ENCODE measurements around the gene OPTN.
A peak's percentile ranks its signal among the peaks of the same experiment; 100 is the strongest.
"Not testable (repeated sequence)": the region's sequence is repeated elsewhere in the genome, so short reads cannot be mapped to it uniquely, and the experiment has no call there.

The OPTN gene

GRCh38 chr10:13120786-13121499 lies 21.0 kb downstream of the OPTN start:
- no peak for DNase-seq (ENCODE audit: low spot score)

GRCh38 chr10:13121500-13121854 lies 21.5 kb downstream of the OPTN start:
- no peak for DNase-seq (ENCODE audit: low spot score)

GRCh38 chr10:13136651-13137050 lies 36.7 kb downstream of the OPTN start:
- no peak for DNase-seq (ENCODE audit: low spot score)

GRCh38 chr10:13139150-13139549 lies 39.2 kb downstream of the OPTN start:
- no peak for DNase-seq (ENCODE audit: low spot score)

GRCh38 chr10:13139676-13140075 lies 39.7 kb downstream of the OPTN start:
- no peak for DNase-seq (ENCODE audit: low spot score)

GRCh38 chr10:13140627-13141190 lies 40.7 kb downstream of the OPTN start:
- DNase-seq (ENCODE audit: low spot score) = no peak

GRCh38 chr10:13143766-13144165 lies 43.8 kb downstream of the OPTN start:
- no peak for DNase-seq (ENCODE audit: low spot score)

GRCh38 chr10:13144814-13145213 lies 44.9 kb downstream of the OPTN start:
- no peak for DNase-seq (ENCODE audit: low spot score)

GRCh38 chr10:13146379-13146778 lies 46.4 kb downstream of the OPTN start:
- DNase-seq (ENCODE audit: low spot score) = no peak

GRCh38 chr10:13147161-13147560 lies 47.2 kb downstream of the OPTN start:
- no peak for DNase-seq (ENCODE audit: low spot score)

- DNase-seq (ENCODE audit: low spot score) = no peak
These were observed 52.3 kb downstream of the OPTN start for GRCh38 chr10:13152296-13152695.

GRCh38 chr10:13155860-13156259 lies 55.9 kb downstream of the OPTN start:
- DNase-seq (ENCODE audit: low spot score) = not testable (repeated sequence)

GRCh38 chr10:13158401-13158800 lies 58.4 kb downstream of the OPTN start:
- no peak for DNase-seq (ENCODE audit: low spot score)

GRCh38 chr10:13160934-13161856 lies 61.2 kb downstream of the OPTN start, which contains the start of gene MCM10:
TSS of gene MCM10 (plus strand) at chr10:13161558. CDS start at chr10:13164203, 2,645 bp downstream.
- DNase-seq (ENCODE audit: low spot score) = peak; percentile 99

- DNase-seq (ENCODE audit: low spot score) = no peak
These were observed 61.9 kb downstream of the OPTN start for GRCh38 chr10:13161857-13162271.

- DNase-seq (ENCODE audit: low spot score) = no peak
These were observed 63.9 kb downstream of the OPTN start for GRCh38 chr10:13163859-13164258.

- DNase-seq (ENCODE audit: low spot score) = no peak
These were observed 65.2 kb downstream of the OPTN start for GRCh38 chr10:13165177-13165576.

- no peak for DNase-seq (ENCODE audit: low spot score)
These were observed 67.6 kb downstream of the OPTN start for GRCh38 chr10:13167568-13167967.

- DNase-seq (ENCODE audit: low spot score) = no peak
These were observed 68.8 kb downstream of the OPTN start for GRCh38 chr10:13168781-13169180.

GRCh38 chr10:13173616-13174015 lies 73.7 kb downstream of the OPTN start:
- DNase-seq (ENCODE audit: low spot score) = no peak

- no peak for DNase-seq (ENCODE audit: low spot score)
These were observed 80.8 kb downstream of the OPTN start for GRCh38 chr10:13180788-13181187.

- DNase-seq (ENCODE audit: low spot score) = no peak
These were observed 82.5 kb downstream of the OPTN start for GRCh38 chr10:13182424-13182823.

GRCh38 chr10:13183625-13184024 lies 83.7 kb downstream of the OPTN start:
- no peak for DNase-seq (ENCODE audit: low spot score)

Measured in globus pallidus (tissue), 1 donor.